ENCODE data around the gene PDXDC1.
"Not testable (repeated sequence)": the region's sequence is repeated elsewhere in the genome, so short reads cannot be mapped to it uniquely, and the experiment has no call there.

The PDXDC1 gene

GRCh38 chr16:14974656-14975417, at the start of gene PDXDC1:
PDXDC1 (plus strand) TSS chr16:14975026; CDS start chr16:14975200, 174 bp downstream.
- peak; percentile 97 for DNase-seq

GRCh38 chr16:14928064-14928714, 46.6 kb upstream of the PDXDC1 start:
- DNase-seq = peak; percentile 27

- not testable (repeated sequence) for DNase-seq
Measured at GRCh38 chr16:14929176-14929575, 45.6 kb upstream of the PDXDC1 start.

- not testable (repeated sequence) for DNase-seq
Measured at GRCh38 chr16:14930246-14930645, 44.6 kb upstream of the PDXDC1 start.

- DNase-seq = not testable (repeated sequence)
Measured at GRCh38 chr16:14930971-14931370, 43.9 kb upstream of the PDXDC1 start.

GRCh38 chr16:14932581-14933375, 42.0 kb upstream of the PDXDC1 start:
- DNase-seq = not testable (repeated sequence)

GRCh38 chr16:14937143-14937542, 37.7 kb upstream of the PDXDC1 start, which contains the start of gene NPIPA1:
NPIPA1 (plus strand) TSS chr16:14937443; CDS start chr16:14937443, 0 bp downstream.
- not testable (repeated sequence) for DNase-seq

- DNase-seq = not testable (repeated sequence)
Measured at GRCh38 chr16:14937994-14938393, 36.8 kb upstream of the PDXDC1 start.

- DNase-seq = not testable (repeated sequence)
Measured at GRCh38 chr16:14942686-14943085, 32.1 kb upstream of the PDXDC1 start.

- DNase-seq = no peak
Measured at GRCh38 chr16:14955546-14956231, 19.1 kb upstream of the PDXDC1 start.

GRCh38 chr16:14957576-14958322, 17.1 kb upstream of the PDXDC1 start:
- DNase-seq = no peak

- no peak for DNase-seq
Measured at GRCh38 chr16:14958323-14958600, 16.6 kb upstream of the PDXDC1 start.

GRCh38 chr16:14958970-14959369, 15.9 kb upstream of the PDXDC1 start:
- DNase-seq = peak; percentile 44

GRCh38 chr16:14961405-14962186, 13.2 kb upstream of the PDXDC1 start:
- no peak for DNase-seq

GRCh38 chr16:14963281-14964173, 11.3 kb upstream of the PDXDC1 start:
- no peak for DNase-seq

GRCh38 chr16:14965328-14965727, 9.5 kb upstream of the PDXDC1 start:
- no peak for DNase-seq

- DNase-seq = not testable (repeated sequence)
Measured at GRCh38 chr16:14969795-14970194, 5.0 kb upstream of the PDXDC1 start.

- not testable (repeated sequence) for DNase-seq
Measured at GRCh38 chr16:14971621-14972228, 3.1 kb upstream of the PDXDC1 start.

GRCh38 chr16:14973785-14974322, 972 bp upstream of the PDXDC1 start:
- not testable (repeated sequence) for DNase-seq

GRCh38 chr16:14974331-14974655, 533 bp upstream of the PDXDC1 start:
- peak; percentile 89 for DNase-seq

Data from eye (tissue), 1 donor.